PC-3 (cell line): Measurements from ENCODE around the gene NFKBIL1. TPM values are rescaled to one million over a fixed set of nuclear protein-coding genes. Genes with fewer than 3 reads are reported as not detected.

Experiments used
- ATAC-seq: fragments of 200-7000 bp; cut with Tn5 transposase; 2 replicates; pipeline ENCODE4 v1.9.1; 2020; ENCODE audit warnings: mild to moderate bottlenecking, moderate library complexity
- BruUV-seq: library from RNA; stranded (reverse); fragments of 400-500 nt; replicated peaks from 2 replicates; lab custom pipeline; 2021; lab: Mats Ljungman, UMichigan
- CTCF ChIA-PET: fragments of 300-600 bp; sonication (Branson Sonifier 250); formaldehyde crosslinking; loops from one replicate; lab custom pipeline; 2022; ENCODE audit warnings: antibody characterized with exemption; lab: Charles Lee
- POLR2A ChIA-PET: fragments of 300-600 bp; sonication (Branson Sonifier 250); formaldehyde crosslinking; loops from one replicate; lab custom pipeline; 2022; ENCODE audit warnings: antibody characterized with exemption; ENCODE audit not compliant: unreplicated experiment; lab: Charles Lee
- DNase-seq: peaks from one replicate; pipeline ENCODE4 v3.0.0-alpha.2; 2015
- H2AFZ ChIP-seq: fragments of 300-600 bp; sonication (generic); 2 replicates; pipeline ENCODE4 v1.6.0; 2016; ENCODE audit warnings: antibody characterized with exemption, low read length
- H3F3A ChIP-seq: fragments of 300-600 bp; sonication (generic); one replicate; pipeline ENCODE4 v1.6.0; 2017; ENCODE audit warnings: antibody characterized with exemption, low read length, control low read depth, mild to moderate bottlenecking; ENCODE audit not compliant: unreplicated experiment
- H3K27ac ChIP-seq: fragments of 300-600 bp; sonication (generic); 2 replicates; pipeline ENCODE4 v1.5.1; 2016; ENCODE audit warnings: mild to moderate bottlenecking, low read length
- H3K27me3 ChIP-seq: fragments of 300-600 bp; sonication (generic); 2 replicates; pipeline ENCODE4 v1.6.1; 2016; ENCODE audit warnings: low read length, mixed read lengths
- H3K36me3 ChIP-seq: fragments of 300-600 bp; sonication (generic); 2 replicates; pipeline ENCODE4 v1.6.1; 2016; ENCODE audit warnings: low read depth, mixed run types, low read length, mixed read lengths
- H3K4me1 ChIP-seq: fragments of 300-600 bp; sonication (generic); 2 replicates; pipeline ENCODE4 v1.5.1; 2016; ENCODE audit warnings: low read length; ENCODE audit not compliant: insufficient read depth
- H3K4me2 ChIP-seq: fragments of 300-600 bp; sonication (generic); 2 replicates; pipeline ENCODE4 v1.6.0; 2016; ENCODE audit warnings: low read length
- H3K4me3 ChIP-seq: fragments of 300-600 bp; sonication (generic); 2 replicates; pipeline ENCODE4 v1.5.1; 2016; ENCODE audit warnings: mild to moderate bottlenecking, low read length, mixed read lengths
- H3K79me2 ChIP-seq: fragments of 300-600 bp; sonication (generic); 2 replicates; pipeline ENCODE4 v1.6.1; 2017; ENCODE audit warnings: low read length, mixed read lengths
- H3K9ac ChIP-seq: fragments of 300-600 bp; sonication (generic); 2 replicates; pipeline ENCODE4 v1.6.0; 2016; ENCODE audit warnings: mild to moderate bottlenecking, low read length
- H3K9me2 ChIP-seq: fragments of 300-600 bp; sonication (generic); replicated peaks from 2 replicates; pipeline ENCODE4 v1.6.1; 2016; ENCODE audit warnings: mixed run types, low read length, mixed read lengths
- H3K9me3 ChIP-seq: fragments of 300-600 bp; sonication (generic); 2 replicates; pipeline ENCODE4 v1.6.1; 2016; ENCODE audit warnings: low read length, mixed read lengths
- H4K20me1 ChIP-seq: fragments of 300-600 bp; sonication (generic); 2 replicates; pipeline ENCODE4 v1.6.1; 2016; ENCODE audit warnings: low read length, mixed read lengths
- CTCF ChIP-seq: fragments of 300-600 bp; sonication (generic); conservative IDR thresholded peaks from 2 replicates; pipeline ENCODE4 v1.5.1; 2017; ENCODE audit warnings: antibody characterized with exemption, low read depth, mild to moderate bottlenecking, low read length
- EZH2 ChIP-seq: fragments of 300-600 bp; sonication (generic); IDR thresholded peaks from one replicate; pipeline ENCODE4 v1.6.1; 2017; ENCODE audit warnings: antibody characterized with exemption, mild to moderate bottlenecking, low read length; ENCODE audit not compliant: unreplicated experiment
- EZH2phosphoT487 ChIP-seq: fragments of 300-600 bp; sonication (generic); IDR thresholded peaks from 2 replicates; pipeline ENCODE4 v1.6.1; 2018; ENCODE audit warnings: mild to moderate bottlenecking, antibody characterized with exemption, low read length, borderline replicate concordance
- intact Hi-C: fragments of 100-400 bp; cut with micrococcal nuclease; formaldehyde crosslinking; loops from 2 replicates; pipeline ENCODE4 v1.9.0; 2023
- total RNA-seq: library from RNA; depleted of rRNA; stranded (reverse); fragments of >200 nt; gene quantifications from 2 replicates; pipeline ENCODE4 v1.2.3, GENCODE V29; 2014

NFKBIL1 gene
- total RNA-seq, 1 experiment from 2014 or later: 38.2 TPM

- no peaks in the 10 kb centered on the region for H3F3A ChIP-seq
- BruUV-seq: no TSS peak
- H2AFZ ChIP-seq: no peak overlapping the region
- intact Hi-C loops: loop anchor here (5.0 kb wide), 1 partner anchor 123 kb away; the partner anchor contains the start of genes CSNK2B and LY6G5B
- ATAC-seq (no peak), DNase-seq (no peak)
- peaks cover 25% of the 10 kb centered on the region for H3K4me1 ChIP-seq
- H3K9me3 ChIP-seq: no peaks in the 10 kb centered on the region
- H3K4me2 ChIP-seq: no peak overlapping the region
- CTCF ChIA-PET: no interaction called here
- no peak overlapping the region for H3K27ac ChIP-seq
- no peaks in the 10 kb centered on the region for H3K27me3 ChIP-seq
- POLR2A ChIA-PET: no interaction called here
- no peaks in the 10 kb centered on the region for H3K9me2 ChIP-seq
- TF ChIP-seq CTCF (no peak), EZH2phosphoT487 (no peak), EZH2 (no peak)
- H3K9ac ChIP-seq: no peak overlapping the region
- H3K79me2 ChIP-seq: peaks cover 54% of the 10 kb centered on the region
- peaks cover 18% of the 10 kb centered on the region for H3K36me3 ChIP-seq
- H3K4me3 ChIP-seq: no peak overlapping the region
- peaks cover 14% of the 10 kb centered on the region for H4K20me1 ChIP-seq
Measured at GRCh38 chr6:31544676-31545075, 2.7 kb upstream of the NFKBIL1 start.

- Histone ChIP-seq H3K9ac (no peak overlapping the region), H3K9me3 (no peaks in the 10 kb centered on the region), H3K4me3 (no peak overlapping the region), H3K4me2 (no peak overlapping the region), H3F3A (no peaks in the 10 kb centered on the region), H3K4me1 (peaks cover 20% of the 10 kb centered on the region), H3K9me2 (no peaks in the 10 kb centered on the region), H4K20me1 (peaks cover 8% of the 10 kb centered on the region), H3K79me2 (peaks cover 49% of the 10 kb centered on the region), H3K27me3 (no peaks in the 10 kb centered on the region), H3K27ac (no peak overlapping the region), H3K36me3 (peaks cover 12% of the 10 kb centered on the region), H2AFZ (no peak overlapping the region)
- POLR2A ChIA-PET: no interaction called here
- CTCF ChIA-PET: no interaction called here
- no peak for ATAC-seq
- no peak for DNase-seq
- intact Hi-C loops: loop anchor here (5.0 kb wide), 1 partner anchor 122 kb away; the partner anchor contains the start of genes CSNK2B and LY6G5B
- TF ChIP-seq EZH2 (no peak), EZH2phosphoT487 (no peak), CTCF (no peak)
- no TSS peak for BruUV-seq
Measured at GRCh38 chr6:31545291-31545690, 2.1 kb upstream of the NFKBIL1 start.

- H3F3A ChIP-seq: no peaks in the 10 kb centered on the region
- no peaks in the 10 kb centered on the region for H3K9me3 ChIP-seq
- no TSS peak for BruUV-seq
- intact Hi-C loops: loop anchor here (1.0 to 5.0 kb wide), 3 partner anchors 52 to 121 kb away; partner anchors contain the start of genes CSNK2B and LY6G5B
- CTCF ChIA-PET: interaction anchor here (0.5 to 2.1 kb wide), 3 partner anchors 49 to 63 kb away, joined by 3 to 9 read pairs (median 6); no protein-coding TSS in a partner anchor
- DNase-seq (peak; percentile 96), ATAC-seq (peak; percentile 72)
- peak within 1 kb of the TSS; percentile 76 for H3K4me3 ChIP-seq
- H3K27me3 ChIP-seq: no peaks in the 10 kb centered on the region
- H3K9ac ChIP-seq: peak within 1 kb of the TSS; percentile 97
- peaks cover 8% of the 10 kb centered on the region; the same call in 1 of the 2 replicates for H3K36me3 ChIP-seq
- TF ChIP-seq CTCF: peak; percentile 97
- no peak for TF ChIP-seq EZH2
- no peak for TF ChIP-seq EZH2phosphoT487
- no peaks in the 10 kb centered on the region for H3K9me2 ChIP-seq
- H4K20me1 ChIP-seq: no peaks in the 10 kb centered on the region
- POLR2A ChIA-PET: no interaction called here
- H2AFZ ChIP-seq: peak within 1 kb of the TSS; percentile 82
- peaks cover 37% of the 10 kb centered on the region for H3K79me2 ChIP-seq
- peak within 1 kb of the TSS; percentile 96 for H3K4me2 ChIP-seq
- H3K27ac ChIP-seq: peak within 1 kb of the TSS; percentile 41; the same call in 1 of the 2 replicates
- peaks cover 20% of the 10 kb centered on the region for H3K4me1 ChIP-seq
Measured at GRCh38 chr6:31546339-31546957, 960 bp upstream of the NFKBIL1 start, which contains the start of gene ATP6V1G2. TSS of gene ATP6V1G2 (minus strand) at chr6:31546608. CDS start at chr6:31546559, 49 bp downstream.
